Fibroblast of peridontal ligament (primary cell): ENCODE results near the gene TEKT5.
A peak's percentile ranks its signal among the peaks of the same experiment; 100 is the strongest.
"Not testable (repeated sequence)": the region's sequence is repeated elsewhere in the genome, so short reads cannot be mapped to it uniquely, and the experiment has no call there.

Experiments used
- DNase-seq: peaks from one replicate; pipeline ENCODE4 v3.0.0-alpha.2; 2010; ENCODE audit errors: extremely low read depth

The TEKT5 gene

DNA sequence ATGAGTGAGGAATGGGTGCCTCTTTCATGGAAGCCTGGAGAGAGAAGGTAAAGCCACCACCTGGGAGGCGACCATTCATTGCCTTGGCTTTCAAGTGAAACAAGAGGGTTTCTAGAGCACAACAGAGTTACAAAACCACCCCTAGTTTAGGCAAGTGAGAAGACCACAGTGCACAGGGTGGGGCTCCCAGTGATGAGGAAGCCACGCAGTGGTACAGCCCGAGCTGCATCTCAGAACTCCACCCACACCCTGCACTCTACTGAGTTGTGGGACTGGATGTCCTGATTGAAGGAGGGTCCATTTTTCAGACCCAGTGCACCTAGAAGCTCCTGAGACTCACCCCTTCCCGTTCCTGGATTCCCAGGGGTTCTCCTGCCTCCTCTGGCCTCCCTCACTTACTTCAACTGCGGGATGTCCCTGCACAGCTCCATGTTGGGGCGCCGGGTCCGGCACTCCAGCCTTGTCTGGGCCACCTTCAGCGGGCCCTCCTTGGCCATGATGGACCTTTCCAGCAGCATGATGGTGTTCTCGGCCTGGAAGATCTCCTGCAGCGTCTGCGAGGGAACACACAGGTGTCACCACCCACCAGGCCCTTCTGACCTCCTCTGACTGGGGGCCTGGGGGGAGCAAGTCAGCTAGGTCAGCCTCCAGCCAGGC lies 59.2 kb downstream of the TEKT5 start:
- no peak for DNase-seq

DNA sequence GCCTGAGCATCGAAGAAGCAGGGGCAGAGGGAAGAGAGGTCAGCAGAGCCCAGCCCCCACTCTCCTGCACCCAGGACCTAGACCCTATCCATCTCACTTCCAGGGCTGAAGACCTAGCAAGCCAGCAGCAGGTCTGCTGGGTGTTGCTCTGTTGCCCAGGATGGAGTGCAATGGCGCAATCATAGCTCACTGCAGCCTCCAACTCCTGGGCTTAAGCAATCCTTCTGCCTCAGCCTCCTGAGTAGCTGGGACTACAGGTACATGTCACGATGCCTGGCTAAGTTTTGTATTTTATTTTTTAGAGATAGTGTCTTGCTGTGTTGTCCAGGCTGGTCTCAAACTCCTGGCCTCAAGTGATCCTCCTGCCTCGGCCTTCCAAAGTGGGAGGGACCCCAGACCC lies 61.3 kb downstream of the TEKT5 start:
- DNase-seq, result not testable (repeated sequence)

DNA sequence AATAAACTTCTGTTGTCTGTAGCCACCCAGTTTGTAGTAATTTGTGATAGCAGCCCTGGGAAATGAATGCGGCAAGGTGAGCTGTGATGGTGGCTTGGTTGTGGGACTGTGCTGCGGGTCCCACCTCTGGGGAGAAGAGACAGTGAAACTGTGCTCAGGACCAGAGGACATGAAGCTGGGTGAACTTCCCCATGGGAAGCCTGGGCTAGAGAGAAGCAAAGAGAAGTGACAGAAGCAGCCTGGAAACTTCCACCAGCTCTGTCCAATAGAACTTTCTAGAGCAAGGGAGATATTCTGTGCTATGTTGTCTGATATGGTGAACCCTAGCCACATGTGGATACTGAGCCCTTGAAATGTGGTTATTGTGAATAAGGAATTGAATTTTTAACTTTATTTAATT lies 62.8 kb downstream of the TEKT5 start:
- no peak for DNase-seq

DNA sequence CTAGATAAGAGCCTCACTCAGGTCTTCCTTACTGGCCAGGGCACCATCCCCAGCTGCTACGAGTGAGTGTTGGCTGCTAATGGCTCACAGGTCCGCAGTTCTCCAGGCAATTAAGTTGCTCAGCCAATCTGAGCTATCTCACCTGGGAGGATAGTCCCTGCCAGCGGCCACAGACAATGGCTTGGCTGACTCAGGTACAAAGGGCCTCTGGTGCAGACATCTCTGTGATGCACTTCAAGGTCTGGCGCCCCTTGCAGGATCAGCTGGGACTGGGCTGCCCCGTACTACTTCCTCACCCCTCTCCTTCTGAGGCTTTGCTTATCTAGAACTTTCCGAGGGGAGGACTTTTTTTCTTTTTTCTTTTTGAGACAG lies 65.2 kb downstream of the TEKT5 start:
- DNase-seq, result no peak

DNA sequence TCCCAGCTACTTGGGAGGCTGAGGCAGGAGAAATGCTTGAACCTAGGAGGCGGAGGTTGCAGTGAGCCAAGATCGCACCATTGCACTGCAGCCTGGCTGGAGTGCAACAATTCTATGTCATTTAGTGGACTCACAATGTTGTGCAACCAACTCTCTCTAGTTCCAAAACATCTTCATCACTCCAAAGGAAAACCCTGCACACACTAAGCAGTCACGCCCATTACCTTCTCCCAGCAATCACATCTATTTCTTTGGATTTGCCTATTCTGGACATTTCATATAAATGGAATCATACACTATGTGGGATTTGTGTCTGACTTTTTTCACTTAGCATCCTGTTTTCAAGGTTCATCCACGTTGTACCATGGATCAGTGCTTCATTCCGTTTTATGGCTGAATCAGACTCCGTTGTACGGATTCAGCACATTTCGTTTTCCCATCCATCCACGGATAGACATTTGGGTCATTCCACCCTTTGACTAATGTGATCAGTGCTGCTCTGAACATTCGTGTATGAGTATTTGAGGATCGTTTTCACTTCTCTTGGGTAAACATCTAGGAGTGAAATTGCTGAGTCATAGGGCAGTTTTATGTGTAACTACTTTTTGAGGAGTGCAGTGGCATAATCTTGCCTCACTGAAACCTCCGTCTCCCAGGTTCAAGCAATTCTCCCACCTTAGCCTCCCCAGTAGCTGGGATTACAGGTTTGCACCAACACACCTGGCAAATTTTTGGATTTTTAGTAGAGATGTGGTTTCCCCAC lies 69.0 kb downstream of the TEKT5 start:
- peak; percentile 36 for DNase-seq

DNA sequence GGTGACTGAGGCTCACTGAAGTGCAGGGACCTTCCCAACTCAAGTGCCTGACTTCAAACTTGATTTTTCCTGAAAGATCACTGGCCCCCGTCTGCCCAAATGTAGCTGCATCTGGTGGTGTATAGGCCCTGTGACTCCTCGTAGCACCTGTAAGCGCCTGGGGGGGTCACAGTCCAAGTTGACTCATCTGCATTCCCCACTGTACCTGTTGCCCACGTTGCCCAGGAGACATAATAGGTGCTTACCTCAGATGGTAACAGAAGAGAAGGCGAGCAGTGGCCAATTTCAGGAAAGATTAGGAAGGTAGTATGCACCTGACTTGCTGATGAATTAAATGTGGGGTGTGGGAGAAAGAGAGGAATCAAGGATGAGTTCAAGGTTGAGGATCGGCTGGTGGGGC lies 70.2 kb downstream of the TEKT5 start:
- no peak for DNase-seq

DNA sequence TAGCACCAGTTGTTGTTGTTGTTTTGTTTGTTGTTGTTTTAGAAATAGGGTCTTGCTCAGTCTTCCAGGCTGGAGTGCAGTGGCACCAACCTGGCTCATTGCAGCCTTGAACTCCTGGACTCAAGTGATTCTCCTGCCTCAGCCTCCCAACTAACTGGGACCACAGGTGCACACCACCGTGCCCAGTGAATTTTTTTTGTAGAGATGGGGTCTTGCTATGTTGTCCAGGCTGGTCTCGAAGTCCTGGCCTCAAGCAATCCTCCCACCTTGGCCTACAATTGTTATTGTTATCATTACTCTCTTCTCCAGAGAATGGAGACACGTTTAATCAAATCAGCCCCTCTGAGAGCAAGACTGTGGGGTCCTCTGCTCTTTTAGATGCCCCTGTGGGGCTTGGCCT lies 71.7 kb downstream of the TEKT5 start:
- DNase-seq, result no peak

DNA sequence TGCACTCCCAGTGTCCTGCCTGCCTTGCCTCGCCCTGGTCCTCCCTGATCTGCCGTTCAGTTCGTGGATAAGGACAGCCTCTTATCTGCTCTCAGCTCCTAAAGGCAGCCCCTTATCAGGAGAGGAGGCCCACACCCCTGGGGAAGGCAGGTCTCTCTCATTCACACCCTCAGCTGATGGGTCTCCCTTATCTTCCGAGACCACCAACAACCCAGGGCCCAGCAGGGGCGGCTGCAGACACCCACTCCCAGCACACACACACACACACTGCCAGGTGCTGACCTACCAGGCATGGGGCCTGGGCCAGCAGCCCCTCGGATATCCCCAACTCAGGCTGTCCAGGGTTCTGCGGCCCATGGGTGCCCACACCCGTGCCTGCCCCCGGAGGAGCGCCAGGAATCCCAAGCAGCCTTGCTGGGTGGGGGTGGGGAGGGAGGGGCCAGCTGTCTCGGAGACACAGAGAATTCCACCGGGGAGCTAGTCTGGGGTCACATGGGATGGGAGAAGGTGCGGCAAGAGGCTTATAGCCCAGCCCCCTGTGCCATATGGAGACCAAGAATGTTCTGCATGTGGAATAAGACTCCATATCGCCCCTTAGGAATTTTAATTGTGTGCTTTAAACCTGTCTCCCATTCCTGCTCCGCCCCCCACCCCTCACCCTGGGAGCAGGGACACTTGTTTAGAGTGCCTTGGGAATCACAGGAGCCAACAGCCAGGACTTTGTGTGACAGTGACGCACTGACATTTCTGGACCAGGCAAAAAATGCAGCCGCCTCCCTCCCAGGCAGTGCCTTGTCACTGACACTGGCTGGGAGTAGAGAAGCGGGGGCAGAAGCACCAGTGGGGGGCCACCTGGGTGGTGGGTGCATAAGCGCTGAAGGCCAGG lies 72.5 kb downstream of the TEKT5 start:
- no peak for DNase-seq

DNA sequence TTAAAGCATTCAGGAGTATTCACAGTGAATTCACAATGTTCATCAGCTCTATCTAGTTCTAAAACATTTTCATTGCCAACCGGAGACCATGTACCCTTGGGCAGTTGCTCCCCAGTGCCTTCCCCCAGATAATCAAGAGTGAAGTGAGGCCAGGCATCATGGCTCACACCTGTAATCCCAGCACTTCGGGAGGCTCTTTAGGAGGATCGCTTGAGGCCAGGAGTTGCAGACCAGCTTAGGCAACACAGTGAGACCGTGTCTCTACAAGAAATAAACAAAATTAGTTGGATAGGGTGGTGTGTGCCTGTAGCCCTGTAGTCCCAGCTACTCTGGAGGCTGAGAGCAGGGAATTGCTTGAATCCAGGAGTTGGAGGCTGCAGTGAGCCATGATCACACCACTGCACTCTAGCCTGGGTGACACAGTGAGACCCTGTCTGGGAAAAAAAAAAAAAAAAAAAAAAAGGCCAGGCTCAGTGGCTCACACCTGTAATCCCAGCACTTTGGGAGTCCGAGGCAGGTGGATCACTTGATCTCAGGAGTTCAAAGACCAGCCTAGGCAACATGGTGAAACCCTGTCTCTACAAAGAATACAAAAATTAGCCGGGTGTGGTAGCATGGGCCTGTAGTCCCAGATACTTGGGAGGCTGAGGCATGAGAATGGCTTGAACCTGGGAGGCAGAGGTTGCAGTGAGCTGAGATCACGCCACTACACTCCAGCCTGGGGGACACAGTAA lies 73.3 kb downstream of the TEKT5 start:
- DNase-seq, result not testable (repeated sequence)

DNA sequence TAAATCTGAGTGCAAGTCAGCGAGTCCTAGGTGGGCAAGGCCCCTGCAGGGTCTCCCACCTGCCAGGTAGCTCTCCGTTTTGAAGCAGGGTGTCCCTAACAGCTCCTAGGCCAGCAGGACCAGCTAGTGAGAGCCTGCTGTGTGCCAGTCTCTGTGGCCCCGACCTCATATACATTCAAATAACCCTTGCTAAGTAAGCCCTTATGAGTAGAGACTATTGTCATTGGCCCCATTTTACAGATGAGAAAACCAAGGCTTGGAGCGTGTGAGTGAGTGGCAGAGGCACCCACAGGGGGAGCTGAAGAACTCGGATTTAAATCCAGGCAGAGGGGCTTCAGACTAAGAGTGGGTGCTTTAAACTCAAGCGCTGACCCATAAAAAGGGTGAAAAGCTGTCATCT lies 74.6 kb downstream of the TEKT5 start:
- no peak for DNase-seq

DNA sequence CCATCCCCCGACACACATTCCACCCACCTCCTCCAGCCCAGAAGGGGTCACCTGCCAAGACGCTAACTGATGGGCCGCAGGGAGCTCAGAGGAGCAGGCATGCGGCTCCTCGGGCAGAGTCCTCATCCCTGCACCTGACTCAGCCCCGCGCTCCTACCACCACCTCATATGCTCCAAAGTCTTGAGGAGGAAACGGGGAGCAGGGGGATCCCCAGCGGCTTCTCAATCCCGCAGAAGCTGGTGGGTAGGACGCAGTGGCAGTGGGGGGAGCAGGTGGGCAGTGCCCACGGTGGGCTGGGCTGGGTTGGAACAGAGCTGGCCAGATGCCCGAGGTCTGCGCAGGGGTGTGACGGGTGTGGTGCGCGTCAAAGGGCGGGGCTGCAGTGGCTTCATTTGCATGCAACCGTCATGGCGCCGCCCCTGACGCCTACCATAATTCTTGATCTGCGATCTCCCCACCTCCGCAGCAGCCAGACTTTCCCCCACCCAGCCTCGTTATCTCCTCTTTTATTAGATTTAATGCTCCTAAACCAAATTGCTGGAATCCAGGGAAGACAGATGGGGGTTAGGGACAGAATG lies 75.4 kb downstream of the TEKT5 start:
- DNase-seq, result no peak

DNA sequence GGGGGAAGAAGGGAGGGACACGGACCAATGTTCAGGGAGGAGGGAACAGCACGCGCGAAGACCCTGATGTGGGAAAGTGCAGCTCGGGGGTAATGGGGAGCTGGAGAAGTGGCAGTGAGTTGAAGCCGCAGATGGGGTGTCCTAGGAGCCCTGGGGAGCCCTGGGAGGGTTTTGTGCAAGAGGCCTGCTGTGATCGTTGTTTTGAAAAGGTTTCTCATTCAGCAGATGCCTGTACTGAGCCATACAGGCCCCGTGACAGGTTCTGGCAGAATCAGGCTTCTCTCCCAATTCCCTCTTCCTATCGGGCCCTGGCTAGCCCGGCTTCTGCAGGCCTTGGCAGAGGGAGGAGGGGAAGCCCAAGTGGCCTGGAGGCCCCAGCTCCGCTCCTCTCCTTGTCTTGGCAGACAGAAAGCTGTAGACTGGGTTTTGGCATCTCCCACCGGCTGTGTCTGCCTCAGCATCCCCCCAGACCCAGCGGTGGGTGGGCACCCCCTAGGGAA lies 76.0 kb downstream of the TEKT5 start:
- DNase-seq, result no peak

DNA sequence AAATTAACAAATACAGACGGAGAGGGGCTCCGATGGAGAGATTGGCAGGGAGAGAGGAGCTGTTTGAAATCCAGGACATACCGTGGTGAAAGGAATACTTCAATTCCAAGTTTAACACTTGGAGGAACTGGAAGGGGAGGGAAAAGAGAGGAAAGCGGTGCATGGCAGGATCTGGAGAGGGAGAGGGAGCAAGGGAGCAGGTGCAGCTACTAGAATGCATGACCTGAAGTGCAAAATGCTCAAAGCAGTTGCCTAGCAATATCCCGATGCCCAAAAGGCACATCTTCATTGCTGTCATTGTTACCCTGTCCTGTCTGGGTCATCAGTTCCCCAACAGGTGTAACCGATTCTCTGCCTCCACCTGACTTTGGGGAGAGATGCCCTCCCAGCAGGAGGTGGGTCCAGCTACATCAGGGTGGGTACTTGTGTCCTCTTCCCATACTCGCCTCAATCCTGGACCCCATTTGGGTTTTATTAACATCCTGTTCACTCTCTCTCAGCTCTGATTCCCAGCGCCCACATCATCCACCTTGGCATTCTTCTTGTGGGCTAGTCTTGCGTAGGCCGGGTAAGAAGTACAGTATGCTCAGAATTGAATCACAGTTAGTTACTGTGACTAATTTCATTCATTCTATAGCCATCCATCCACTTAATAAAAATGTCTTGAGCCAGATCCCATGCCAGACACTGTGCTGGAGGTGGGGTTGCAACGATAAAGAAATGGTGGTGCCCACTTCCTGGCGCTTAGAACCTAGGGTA lies 76.9 kb downstream of the TEKT5 start:
- no peak for DNase-seq

DNA sequence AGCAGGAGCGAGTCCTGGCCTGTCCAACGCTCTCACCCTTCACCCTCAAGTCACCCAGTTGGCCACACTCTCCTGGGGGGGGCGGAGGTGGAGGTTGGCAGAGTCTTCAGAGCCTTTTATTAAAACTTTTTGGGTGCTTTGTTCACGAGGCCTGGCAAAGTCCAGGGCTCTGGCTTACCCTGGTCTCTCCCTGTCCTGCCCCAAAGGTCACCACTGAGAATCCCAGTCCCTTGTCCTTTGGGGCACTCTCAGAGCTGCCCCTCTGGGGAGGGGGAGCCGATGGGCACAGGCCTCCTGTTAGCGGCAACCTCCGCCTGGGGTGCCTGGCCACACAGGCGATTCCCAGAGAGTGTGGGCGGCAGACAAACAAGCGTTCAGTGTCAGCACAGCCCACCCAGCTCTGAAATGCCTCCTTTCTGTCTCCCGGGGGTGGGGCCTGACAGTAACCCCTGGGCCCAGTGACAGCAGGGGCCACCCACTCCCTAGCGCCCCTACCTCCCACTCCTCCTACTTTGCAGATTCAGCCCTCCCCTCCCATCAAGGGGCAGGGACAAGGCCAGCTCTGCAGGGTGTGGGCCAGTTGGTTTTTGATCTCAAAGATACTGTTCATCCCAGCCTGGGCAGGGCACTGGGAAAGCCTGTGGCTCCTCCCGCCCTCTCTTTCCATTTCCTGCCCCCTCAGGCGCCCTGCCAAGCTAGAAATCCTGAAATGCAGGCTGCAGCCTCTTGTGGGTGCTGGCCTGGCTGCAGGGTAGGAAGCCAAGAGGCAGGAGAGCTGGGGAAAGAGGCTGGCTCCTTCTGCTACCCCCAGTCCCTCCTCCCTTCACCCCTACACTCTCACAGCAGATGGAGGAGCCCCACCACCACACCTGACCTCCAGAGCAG lies 77.7 kb downstream of the TEKT5 start:
- peak; percentile 59 for DNase-seq

DNA sequence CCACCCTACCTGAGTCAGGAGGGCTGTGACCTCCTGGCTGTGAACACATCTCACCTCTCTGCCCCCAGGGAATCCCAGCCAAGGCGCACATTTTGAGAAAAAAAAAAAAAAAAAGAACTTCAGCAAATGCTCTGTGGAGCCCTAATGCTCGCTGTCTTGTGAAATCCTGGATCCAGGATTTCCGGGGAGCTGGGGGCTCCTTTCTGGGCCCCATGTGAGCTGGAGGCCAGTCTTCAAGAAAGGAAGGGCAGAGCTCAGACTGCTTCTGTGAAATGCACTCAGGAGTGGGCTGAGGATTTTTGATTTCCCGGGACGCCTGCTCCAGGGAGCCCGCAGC lies 78.3 kb downstream of the TEKT5 start:
- DNase-seq, result no peak

DNA sequence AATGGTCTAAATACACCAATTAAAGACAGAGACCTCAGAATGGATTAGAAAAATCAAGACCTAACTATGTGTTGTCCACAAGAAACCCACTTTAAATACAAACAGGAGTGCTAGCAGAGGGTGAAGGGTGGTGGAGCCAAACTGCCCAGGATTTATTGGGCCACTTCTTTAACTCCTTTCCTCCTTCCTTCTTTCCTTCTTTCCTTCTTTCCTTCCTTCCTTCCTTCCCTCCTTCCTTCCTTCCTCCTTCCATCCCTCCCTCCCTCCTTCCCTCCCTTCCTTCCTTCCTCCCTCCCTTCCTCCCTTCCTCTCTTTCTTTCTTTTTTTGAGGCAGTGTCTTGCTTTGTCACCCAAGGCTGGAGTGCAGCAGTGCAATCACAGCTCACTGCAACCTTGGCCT lies 80.0 kb downstream of the TEKT5 start:
- no peak for DNase-seq

DNA sequence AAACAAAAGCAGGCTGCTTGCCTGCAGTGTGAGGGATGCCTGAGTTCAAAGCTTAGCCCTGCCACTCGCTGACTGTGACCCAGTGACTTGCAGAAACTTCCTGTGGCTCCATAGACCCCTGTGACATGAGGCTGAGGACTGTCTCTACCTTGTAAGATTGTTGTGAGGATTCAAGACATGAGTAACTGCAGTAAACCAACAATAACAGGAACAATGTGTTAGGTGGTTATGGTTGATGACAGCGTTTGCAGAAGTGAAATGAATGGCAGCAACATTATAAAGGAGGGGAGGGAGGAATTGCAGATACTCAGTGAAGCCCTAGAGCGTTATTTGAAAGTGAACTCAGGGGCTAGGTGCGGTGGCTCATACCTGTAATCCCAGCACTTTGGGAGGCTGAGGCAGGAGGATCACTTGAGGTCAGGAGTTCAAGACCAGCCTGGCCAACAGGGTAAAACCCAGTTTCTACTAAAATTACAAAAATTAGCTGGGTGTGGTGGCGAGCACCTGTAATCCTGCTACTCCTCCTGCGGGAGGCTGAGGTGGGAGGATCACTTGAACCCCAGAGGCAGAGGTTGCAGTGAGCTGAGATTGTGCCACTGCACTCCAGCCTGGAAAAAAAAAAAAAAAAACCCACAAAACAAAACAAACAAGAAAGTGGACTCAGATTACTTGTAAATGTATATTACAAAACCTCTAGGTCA lies 80.8 kb downstream of the TEKT5 start:
- no peak for DNase-seq

DNA sequence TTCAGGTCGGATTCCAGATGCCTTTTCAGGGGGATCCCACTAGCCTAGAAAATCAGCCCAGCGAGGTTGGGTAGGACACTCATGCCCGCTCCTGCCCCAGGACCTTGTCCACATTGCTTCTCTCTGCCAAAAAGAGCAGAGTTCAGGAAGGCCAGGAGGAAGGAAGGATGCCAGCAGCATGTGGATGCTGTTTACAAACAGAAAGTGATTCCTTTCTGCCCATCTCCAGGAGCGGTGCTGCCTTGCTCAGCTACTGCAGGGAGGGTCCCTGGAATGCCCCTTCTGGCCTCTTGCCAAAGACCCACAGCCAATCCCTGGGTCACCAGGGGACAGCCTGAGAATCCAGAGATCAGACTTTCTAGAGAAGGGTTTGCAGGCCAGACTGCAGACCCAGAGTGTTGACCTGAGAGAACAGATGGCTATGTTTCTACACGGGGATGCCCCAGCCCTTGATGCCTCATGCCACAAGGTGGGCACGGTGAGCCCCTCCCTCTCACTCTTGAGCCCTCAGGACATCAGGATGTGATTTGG lies 82.0 kb downstream of the TEKT5 start:
- no peak for DNase-seq

DNA sequence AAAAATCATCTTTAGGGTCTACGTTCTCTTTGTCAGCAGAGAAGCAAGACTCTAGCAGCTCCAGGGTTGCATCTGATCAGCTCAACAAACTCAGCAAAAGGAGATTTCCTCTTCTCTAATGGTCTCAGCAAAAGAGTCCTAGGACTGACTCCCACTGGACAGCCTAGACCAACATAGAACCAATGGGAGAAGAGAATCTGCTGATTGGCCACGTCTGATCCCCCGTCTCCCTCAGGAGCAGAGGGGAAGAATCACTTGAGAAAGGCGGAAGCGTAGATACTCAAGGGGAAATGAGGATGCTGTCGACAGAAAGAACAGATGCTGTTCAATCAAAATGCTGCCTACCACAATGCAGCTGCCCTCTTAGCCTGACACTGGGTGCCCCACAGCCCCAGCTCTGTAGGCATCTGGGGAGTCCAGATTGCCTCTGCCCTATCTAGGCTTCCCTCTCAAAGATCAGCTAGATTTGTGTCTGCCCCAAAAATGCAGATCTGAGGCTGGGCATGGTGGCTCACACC lies 82.8 kb downstream of the TEKT5 start:
- DNase-seq, result no peak
